NCI-H774 (cell line): ENCODE results near the gene SLC6A6.

Experiments used
- DNase-seq: peaks from one replicate; lab custom pipeline; 2025; lab: John Stamatoyannopoulos, UW

SLC6A6 gene

DNA sequence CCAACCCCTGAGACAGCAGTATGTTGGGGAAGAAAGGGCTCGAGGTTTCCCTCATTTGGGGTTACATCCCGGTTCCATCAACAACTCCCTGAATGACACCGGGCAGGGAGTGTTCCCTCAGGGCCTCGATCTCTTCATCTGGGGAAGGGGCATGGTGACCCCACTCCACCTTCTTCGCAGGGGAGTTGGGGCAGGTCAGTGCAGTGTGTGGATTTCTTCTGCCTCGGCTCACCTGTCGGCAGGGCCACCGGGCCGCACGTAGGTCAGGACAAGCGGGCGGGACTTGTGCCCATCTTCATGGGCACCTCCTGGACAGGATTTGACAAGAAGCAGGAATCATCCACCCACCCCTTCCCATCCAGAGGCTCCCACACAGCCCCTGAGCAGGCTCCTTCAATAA lies 120.4 kb downstream of the SLC6A6 start:
- no peak for DNase-seq

DNA sequence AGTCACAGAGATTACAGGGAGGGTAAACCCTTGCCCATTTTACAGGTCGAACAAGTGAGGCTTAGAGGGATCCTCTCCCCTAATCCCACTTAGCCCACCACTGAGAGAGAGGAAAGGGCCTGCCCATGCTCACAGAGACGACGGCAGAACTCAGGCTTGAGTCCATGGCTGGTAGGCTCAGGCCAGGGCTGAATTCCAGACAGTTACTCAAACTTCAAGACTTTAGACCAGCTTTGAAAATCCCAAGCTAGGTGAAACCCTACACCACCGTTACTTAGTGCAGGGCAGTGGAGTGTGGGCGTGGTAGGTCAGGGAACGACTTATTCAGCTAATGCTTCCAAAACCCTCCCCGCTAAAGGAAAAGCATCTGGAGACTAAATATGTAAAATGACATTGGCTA lies 121.4 kb downstream of the SLC6A6 start:
- no peak for DNase-seq

DNA sequence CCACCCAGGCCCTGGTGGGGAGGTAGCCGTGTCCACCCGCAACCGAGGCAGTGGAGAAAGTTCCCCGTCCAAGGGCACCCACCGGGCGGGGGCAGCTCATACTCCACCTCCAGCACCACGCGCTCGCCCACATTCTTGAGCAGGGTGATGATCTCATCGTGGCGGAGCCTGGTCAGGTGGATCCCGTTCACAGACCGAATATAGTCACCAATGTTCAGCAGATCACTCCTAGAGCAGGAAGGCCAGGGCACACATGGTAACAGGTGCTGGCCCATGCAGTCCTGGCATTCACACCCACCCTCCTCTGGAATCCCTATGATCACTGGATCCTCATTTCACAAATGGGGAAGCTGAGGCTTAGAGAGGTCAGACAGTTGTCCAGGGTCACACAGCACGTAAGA lies 121.9 kb downstream of the SLC6A6 start:
- DNase-seq: no peak

DNA sequence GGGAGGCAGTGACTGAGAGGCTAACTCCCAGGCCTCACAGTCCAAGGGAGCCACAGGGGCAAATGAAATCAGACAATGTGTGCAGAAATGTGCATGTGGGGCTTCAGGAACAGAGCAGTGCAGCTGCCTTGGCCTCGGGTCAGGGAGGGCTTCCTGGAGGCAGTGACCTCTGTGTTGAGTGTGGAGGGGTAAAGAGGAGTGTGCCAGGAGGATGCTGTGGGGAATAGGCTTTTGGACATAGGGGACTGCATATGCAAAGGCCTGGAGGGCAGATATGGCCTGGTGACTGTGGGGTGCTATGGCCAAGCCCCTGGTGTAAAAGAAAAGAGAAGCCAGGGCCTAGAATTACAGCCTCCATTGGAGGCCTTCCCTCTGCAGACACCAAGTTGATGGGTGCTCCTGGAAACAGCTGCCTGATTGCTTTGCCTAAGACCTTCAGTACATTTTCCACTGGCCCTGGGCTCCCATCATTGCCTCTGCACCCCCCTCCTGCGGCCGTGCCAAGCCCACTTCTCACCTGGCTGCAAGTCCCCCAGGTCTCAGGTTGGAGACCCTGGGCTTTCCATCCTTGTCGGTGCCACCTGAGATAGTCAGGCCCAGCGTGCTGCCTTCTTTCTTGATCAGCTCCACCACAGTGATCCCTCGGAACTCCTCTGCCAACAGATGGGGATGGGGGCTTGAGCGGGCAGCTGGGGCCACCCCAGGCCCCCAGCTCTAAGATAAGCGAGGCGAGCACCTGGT lies 122.7 kb downstream of the SLC6A6 start:
- no peak for DNase-seq

DNA sequence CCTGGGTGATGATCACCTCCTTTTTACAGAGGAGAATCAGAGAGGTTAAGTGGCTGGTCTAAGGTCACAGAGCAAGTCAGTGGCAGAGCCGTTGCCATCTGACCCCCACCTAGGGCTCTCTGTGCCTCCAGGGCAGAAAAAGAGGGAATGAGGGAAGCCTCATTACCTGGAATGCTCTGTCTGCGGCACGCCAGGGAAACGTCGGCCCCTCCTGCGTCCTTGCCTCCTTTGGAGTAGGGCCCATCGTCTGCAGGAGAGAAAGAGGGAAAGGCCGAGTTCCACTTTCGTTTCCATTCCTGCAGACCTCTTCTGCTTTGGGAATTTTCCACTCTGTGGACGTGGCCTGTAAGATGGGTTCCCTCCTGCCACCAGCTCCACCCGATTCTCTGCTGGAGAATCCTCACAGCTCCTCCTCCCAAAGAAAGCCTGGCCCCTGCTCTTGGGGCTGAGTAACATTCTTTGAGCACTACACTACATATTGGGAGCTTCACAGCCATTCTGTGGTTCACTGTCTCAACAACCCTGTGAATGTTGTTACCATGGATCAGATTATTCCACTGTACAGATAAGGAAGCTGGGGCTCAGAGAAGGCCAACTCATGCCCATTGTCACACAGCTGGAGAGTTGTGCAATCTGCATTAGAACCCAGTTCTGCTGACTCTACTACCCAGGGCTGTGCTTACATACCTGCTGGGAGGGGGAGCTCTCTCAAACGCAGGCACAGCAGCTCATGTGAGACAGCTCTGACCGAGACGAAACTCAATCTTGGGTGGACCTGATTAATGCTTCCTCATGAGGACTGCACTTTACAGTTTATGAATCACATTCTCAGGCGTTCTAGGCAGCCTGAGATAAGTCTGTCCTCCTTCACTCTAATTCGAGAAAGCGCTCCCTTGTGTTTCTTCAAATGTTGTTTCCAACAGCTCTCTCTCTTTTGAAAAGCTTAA lies 123.6 kb downstream of the SLC6A6 start:
- no peak for DNase-seq

DNA sequence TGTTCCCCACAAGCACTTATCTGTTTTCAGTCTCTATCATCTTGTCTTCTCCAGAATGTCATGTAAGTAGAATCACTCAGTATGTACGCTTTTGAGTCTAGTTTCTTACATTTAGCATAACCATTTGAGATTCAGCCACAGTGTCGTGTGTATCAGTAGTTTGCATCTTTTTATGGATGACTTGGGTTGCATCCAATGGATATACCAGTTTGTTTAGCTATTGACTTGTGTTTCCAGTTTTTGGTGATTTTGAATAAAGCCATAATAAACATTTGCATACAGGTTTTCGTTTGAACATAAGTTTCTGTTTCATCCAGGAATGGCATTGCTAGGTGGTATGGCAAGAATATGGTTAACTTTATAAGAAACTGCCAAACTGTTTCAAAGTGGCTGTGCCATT lies 125.7 kb downstream of the SLC6A6 start:
- no peak for DNase-seq

DNA sequence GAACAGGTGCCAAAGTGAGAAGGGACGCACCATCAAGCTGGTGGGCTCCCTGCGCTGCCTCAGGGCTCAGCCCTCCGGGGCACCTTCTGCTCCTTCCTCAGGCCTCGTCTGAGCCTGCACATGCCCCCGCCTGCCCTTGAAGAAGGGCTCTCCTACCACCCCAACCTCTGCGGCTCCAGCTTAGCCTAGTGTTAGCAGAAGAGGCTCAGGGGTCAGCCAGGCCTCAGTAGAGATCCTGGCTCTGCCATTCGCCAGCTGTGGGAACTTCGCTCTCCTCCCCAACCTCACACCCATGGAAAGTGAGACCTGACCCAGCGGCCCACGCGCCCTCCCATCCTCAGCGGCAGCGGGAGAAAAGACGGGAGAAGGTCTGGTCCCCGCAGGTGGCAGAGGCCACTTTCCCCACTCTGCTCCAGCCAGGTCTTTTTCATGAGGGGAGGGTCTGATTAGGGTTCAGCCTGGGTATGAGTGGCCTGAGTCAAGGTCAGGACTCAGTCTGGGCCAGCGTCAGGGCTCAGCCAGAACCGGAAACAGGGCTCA lies 129.5 kb downstream of the SLC6A6 start:
- no peak for DNase-seq

DNA sequence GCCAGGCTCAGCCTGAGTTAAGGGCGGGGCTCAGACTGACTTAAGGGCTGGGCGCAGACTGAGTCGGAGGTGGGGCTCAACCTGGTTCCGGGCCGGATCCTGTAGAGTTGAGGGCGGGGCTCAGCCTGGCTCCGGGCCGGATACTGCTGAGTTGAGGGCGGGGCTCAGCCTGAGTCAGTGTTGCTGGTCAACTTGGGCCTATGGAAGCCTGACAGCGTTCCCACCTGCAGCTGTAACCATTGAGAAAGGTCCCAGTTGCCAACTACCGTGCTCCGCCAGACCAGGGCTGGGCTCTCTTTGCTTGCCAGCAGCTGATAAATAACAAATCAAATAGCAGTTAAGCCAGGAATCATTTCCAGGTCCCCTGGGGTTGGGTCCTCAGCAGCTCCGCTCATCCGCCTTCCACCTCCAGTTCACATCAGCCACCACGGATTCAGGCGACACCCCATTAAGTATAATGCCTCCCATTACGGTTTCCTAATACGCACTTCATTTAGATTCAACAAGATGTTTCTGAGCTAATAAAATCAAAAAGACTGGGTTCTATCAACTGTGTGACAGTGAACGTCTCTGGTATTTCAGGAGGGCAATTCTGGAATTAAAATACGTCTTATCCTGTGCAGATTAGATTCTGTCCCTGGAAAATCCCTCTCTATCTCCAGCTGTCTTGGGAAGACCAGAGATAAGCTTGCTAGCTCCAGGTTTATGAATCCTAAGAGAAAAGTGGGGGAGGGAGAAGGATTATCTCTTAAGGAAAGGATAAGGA lies 130.5 kb downstream of the SLC6A6 start:
- no peak for DNase-seq

DNA sequence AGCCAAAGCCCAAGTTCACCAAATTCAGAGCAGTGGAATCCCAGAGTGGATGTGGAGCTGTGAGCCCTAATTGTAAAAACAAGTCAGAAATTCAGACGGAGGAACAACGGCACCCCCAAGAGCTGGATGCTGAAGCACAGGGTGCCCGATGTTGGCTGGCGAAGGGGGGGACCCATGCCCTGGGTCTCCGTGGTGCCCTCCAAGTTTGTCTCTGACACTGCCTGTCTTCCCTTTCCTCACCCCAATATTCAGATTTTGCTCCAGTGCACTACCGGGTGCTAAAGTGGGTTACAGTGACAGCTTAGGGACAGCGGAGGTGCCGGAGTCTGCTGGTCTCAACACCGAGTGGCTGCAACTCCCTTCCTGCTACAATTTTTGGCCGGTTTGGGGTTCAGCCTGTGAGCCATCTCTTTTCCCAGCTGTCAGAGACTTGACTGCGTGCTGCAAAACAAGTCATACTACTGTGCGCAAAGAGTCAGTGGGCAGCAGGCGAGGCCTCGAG lies 131.1 kb downstream of the SLC6A6 start:
- DNase-seq: no peak

DNA sequence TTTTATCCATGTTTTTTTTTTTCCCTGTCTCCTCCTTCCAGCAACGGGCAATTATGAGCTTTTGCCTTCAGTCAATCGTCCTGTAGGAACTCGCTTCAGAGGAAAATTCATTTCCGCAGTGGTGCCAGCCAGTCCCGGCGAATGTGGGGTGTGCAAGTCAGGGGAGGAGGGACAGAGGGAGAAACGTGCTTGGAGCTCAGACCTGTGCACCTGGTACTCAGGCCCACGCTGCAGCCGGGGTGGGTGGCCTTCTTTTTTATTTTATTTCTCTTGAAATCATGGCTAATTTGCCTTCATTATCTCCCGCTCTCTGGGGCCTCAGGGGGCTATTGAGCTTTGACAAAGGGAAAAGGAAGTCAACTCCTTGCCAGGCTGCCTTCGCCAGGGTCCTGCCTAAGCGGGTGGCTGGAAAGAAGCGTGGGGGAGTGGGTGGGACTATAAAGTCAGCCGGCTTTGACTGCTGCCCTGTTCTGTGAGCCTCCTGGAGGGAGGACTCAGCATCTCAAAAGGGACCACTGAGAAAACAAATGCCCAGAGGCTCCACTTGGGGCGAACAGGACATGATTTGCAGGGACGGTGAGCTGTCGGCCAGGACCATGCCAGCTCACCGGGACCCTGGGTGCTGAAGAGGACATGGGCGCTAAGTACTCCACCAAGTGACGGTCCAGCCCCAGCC lies 132.2 kb downstream of the SLC6A6 start:
- no peak for DNase-seq

DNA sequence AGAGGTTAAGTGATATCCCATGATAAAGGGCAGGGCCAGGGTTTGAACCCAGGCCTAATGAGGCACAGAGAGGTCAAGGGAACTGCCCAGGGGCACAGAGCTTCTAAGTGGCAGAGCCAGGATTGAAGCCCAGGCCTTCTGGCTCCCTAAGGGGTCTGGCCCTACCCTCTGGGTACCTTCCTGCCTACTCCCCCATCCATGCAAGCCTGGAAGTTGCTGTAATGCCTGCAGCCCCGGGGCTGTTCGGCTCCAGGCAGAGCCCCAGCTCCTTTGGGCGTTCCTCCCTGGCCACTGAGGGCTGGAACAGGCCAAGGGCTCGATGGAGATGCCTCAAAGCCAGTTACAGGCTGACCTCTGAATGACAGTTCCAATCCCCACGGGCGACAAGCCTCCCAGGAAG lies 133.2 kb downstream of the SLC6A6 start:
- DNase-seq: no peak

DNA sequence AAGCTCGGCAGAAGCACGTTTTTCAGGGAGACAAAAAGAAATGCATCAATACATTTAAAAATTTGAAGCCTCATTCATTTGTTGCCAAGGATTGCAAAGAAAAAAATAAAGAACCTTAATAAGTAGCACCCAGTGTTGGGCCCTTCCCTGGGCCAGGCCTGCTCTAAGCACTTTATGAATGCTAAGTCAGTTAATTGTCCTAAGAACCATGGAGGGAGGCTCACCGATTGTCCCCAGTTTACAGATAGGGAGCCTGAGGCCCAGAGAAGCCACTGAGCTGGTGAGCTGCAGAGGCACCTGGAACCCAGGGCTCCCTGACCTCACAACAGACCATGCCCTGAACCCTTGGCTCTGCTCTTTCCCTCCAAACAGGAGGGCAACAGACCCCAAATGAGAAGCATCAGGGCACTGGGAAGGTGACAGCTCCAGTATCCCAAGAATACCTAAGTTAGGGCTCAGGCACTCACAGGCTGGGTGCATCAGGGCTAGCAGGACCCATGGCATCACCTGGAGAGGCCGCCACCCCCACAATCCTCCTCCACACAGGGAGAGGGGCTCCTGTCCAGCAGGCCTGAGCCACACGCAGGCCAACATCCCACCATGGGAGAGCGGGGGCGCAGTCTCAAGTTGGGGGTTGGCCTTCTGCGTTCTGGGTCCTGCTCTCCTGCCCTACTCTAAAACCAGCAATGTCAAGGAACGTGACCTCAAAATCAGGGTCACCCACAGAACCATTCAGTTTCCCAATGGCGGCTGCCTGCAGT lies 133.8 kb downstream of the SLC6A6 start:
- DNase-seq: no peak

DNA sequence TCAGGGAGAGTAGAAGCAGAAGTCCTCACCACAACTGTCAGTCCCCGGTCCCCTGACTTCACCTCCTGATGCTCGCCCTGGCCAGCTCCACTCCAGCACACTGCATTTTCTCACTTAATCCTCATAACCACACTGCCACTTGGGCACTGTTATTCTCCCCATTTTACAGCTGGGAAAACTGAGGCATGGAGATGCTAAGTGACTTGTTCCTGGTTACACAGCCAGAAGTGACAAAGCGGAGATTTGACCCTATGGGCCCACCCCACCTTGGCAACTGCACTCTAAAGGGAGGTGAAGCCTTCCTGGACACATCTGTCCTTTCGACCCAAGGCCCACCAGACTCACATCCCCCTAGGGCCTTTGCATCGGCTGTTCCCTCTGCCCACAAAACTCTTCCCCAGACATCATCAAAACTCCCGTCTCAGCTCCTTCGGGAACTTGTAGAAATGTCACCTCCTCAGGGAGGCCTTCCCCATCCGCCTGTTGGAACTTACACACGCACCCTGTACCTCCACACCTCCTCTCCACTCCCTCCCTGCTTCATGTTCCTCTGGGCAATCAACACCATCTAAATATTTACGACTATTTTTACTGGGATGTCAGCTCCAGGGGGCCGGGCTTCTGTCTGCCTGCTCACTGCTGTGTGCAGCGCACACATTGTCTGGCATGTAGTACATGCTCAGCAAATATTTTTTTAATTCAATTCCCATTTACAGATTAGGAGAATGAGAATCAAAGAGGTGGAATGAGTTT lies 134.6 kb downstream of the SLC6A6 start:
- DNase-seq: no peak

DNA sequence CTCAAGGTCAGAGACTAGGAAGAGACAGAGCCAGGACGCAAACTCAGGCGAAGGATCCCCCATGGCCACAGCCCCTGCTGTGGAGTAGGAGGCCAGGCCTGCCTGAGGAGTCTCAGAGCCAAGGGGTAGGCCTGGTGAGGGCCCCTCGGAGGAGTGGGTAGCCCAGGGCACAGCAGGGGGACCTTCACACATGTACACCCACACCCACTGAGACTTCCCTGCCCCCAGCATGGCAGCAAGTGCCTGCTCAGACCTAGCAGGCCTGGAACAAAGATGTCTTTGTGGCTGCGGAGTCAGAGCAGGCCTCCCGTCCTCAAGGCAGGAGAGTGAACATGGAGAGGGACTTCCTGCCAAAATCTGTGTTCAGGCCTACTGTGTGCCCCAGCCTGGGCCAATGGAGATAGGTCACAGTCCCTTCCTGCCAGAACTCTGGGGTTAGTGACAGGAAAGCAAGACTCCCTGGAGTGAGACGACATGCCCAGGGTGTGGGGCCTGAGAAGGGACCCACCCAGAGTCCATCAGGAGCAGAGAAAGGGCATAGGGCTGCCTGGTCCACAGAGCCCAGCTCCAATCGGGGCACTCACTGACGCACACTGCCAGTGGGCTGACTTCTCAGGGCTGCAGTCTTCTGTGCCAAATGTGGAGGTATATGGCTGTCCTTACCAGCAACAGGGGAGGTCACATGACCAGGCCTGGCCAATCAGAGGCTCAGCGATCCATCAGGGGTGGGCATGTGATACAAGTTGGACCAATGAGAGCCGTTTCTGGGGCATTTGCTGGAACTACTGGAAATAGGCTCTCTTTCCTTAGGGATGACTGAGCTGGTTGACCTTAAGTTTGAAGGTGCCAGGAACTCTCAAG lies 135.4 kb downstream of the SLC6A6 start:
- no peak for DNase-seq

DNA sequence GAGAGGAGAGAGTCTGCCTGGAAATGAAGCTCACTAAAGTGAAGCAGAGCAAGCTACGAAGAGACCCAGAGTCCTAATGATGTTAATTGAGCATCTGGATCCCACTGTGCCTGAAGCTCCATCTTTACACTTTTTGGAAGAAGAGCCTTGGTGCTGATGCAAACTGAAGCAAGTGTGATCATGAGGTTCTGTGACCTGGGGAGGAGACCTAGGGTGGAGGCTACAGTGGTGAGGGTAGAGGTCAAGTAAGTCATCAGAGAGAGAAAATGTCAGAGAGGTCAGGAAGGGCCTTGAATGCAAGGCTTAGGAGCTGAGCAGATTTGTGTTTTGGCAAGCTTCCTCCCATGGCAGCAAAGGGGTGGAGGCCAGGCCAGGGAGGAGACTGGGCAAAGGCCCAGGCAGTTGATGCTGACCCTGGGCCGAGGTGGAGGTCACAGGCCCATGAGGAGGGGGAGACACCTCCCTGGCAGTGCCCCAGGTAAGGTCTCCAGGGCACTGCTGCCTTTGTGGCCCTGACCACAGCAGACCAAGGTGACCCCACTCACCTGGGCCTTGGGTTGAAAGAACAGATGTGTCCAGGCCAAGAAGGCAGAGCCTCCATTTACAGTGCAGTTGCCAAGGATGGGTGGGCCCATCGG lies 136.2 kb downstream of the SLC6A6 start:
- DNase-seq: no peak
